H1 (cell line): Measurements from ENCODE around the gene PIK3R1. TPM values are rescaled to one million over a fixed set of nuclear protein-coding genes. Genes with fewer than 3 reads are reported as not detected.

Experiments
- CTCF ChIA-PET: fragments of 300-600 bp; sonication (Branson Sonifier 250); formaldehyde crosslinking; loops from one replicate; lab custom pipeline; 2021; ENCODE audit not compliant: partially characterized antibody; lab: Charles Lee
- POLR2A ChIA-PET: fragments of 300-600 bp; sonication (Branson Sonifier 250); formaldehyde crosslinking; loops from one replicate; lab custom pipeline; 2021; ENCODE audit warnings: inconsistent platforms; ENCODE audit not compliant: partially characterized antibody; lab: Charles Lee
- DNase-seq, 2 experiments: peaks; one replicate each; pipeline versions ENCODE4 v3.0.0 to v3.0.0-alpha.2; 2010 to 2022; ENCODE audit warnings: low spot score in 2 of 2, low read depth in 1 of 2, mixed read lengths in 1 of 2
- FAIRE-seq: peaks from 2 replicates; lab custom pipeline; 2011; peaks lifted over from hg19 to GRCh38; lab: Jason Lieb, UNC
- H2AFZ ChIP-seq: 2 replicates; pipeline ENCODE4 v1.8.1; 2012; ENCODE audit warnings: low read length, inconsistent platforms
- H2AK5ac ChIP-seq: 2 replicates; pipeline ENCODE4 v1.6.1; 2013; ENCODE audit warnings: low read depth, low read length
- H2BK120ac ChIP-seq: replicated peaks from 2 replicates; pipeline ENCODE3; 2013; ENCODE audit warnings: low read depth, low read length, inconsistent platforms
- H2BK12ac ChIP-seq: 2 replicates; pipeline ENCODE4 v1.6.1; 2013; ENCODE audit warnings: low read depth, low read length
- H2BK15ac ChIP-seq: 2 replicates; pipeline ENCODE4 v1.6.1; 2013; ENCODE audit warnings: low read length
- H2BK20ac ChIP-seq: 2 replicates; pipeline ENCODE4 v1.6.1; 2013; ENCODE audit warnings: low read length
- H2BK5ac ChIP-seq: 2 replicates; pipeline ENCODE4 v1.6.1; 2013; ENCODE audit warnings: low read depth, low read length
- H3K14ac ChIP-seq: 2 replicates; pipeline ENCODE4 v1.6.1; 2013; ENCODE audit warnings: inconsistent platforms; ENCODE audit not compliant: insufficient read length
- H3K18ac ChIP-seq: 2 replicates; pipeline ENCODE4 v1.6.1; 2013; ENCODE audit warnings: low read length; ENCODE audit errors: extremely low read depth
- H3K23ac ChIP-seq: 2 replicates; pipeline ENCODE4 v1.6.1; 2013; ENCODE audit warnings: inconsistent platforms; ENCODE audit not compliant: insufficient read length
- H3K23me2 ChIP-seq: 2 replicates; pipeline ENCODE4 v1.6.1; 2013; ENCODE audit warnings: low read depth, low read length
- H3K27ac ChIP-seq: 2 replicates; pipeline ENCODE4 v1.6.1; 2011; ENCODE audit warnings: low read depth, low read length, inconsistent platforms
- H3K27me3 ChIP-seq, 4 experiments: replicated peaks in 1 of 4; 1 replicate in 1 of 4; 2 replicates in 3 of 4; pipeline versions ENCODE4 v1.6.1 to v1.8.1; 2011 to 2013; ENCODE audit warnings: low read length in 3 of 4, mild to moderate bottlenecking in 3 of 4, inconsistent platforms in 2 of 4, mixed read lengths in 2 of 4, moderate library complexity in 1 of 4; ENCODE audit not compliant: control insufficient read depth in 3 of 4, insufficient read depth in 3 of 4; ENCODE audit errors: extremely low read depth in 1 of 4
- H3K36me3 ChIP-seq, 4 experiments: 2 replicates each; pipeline versions ENCODE4 v1.6.1 to v1.8.1; 2011 to 2013; ENCODE audit warnings: mild to moderate bottlenecking in 4 of 4, low read length in 3 of 4, moderate library complexity in 2 of 4, control low read depth in 1 of 4, inconsistent platforms in 1 of 4; ENCODE audit not compliant: insufficient read depth in 4 of 4, control insufficient read depth in 2 of 4
- H3K4ac ChIP-seq: replicated peaks from 2 replicates; pipeline ENCODE3; 2013; ENCODE audit warnings: low read length, low read depth, mixed read lengths, inconsistent platforms; ENCODE audit not compliant: insufficient read length
- H3K4me1 ChIP-seq, 4 experiments: replicated peaks in 1 of 4; 1 replicate in 1 of 4; 2 replicates in 3 of 4; pipeline versions ENCODE4 v1.6.1 to v1.8.1; 2011 to 2013; ENCODE audit warnings: low read length in 3 of 4, inconsistent platforms in 2 of 4, mixed read lengths in 1 of 4; ENCODE audit not compliant: insufficient read depth in 4 of 4, control insufficient read depth in 3 of 4
- H3K4me2 ChIP-seq, 2 experiments: 2 replicates each; pipeline versions ENCODE4 v1.6.1 to v1.8.1; 2011 to 2013; ENCODE audit warnings: low read depth in 2 of 2, low read length in 2 of 2, control low read depth in 1 of 2, inconsistent platforms in 1 of 2, mild to moderate bottlenecking in 1 of 2; ENCODE audit not compliant: insufficient read depth in 1 of 2
- H3K4me3 ChIP-seq, 4 experiments: fragments of 200-600, 300-600 bp in 1 of 4; sonication (generic), shearing (Covaris generic), sonication (Bioruptor Twin) in 1 of 4; 2 replicates each; pipeline versions ENCODE4 v1.5.1 to v1.8.1; 2011 to 2016; ENCODE audit warnings: low read length in 4 of 4, low read depth in 3 of 4, control low read depth in 2 of 4, inconsistent platforms in 2 of 4, mild to moderate bottlenecking in 2 of 4, mixed read lengths in 1 of 4, moderate library complexity in 1 of 4; ENCODE audit not compliant: insufficient read depth in 2 of 4; ENCODE audit errors: extremely low read depth in 1 of 4
- H3K56ac ChIP-seq: replicated peaks from 2 replicates; pipeline ENCODE3; 2013; ENCODE audit warnings: low read depth, mild to moderate bottlenecking, mixed read lengths, low read length, inconsistent platforms; ENCODE audit not compliant: insufficient read length
- H3K79me1 ChIP-seq: 2 replicates; pipeline ENCODE4 v1.6.1; 2013; ENCODE audit warnings: low read depth, low read length, control low read depth
- H3K79me2 ChIP-seq, 2 experiments: 2 replicates each; pipeline versions ENCODE4 v1.6.1 to v1.8.1; 2012 to 2013; ENCODE audit warnings: low read length in 2 of 2, mild to moderate bottlenecking in 2 of 2, inconsistent platforms in 1 of 2; ENCODE audit not compliant: insufficient read depth in 2 of 2, control insufficient read depth in 1 of 2
- H3K9ac ChIP-seq, 4 experiments: replicated peaks in 1 of 4; 1 replicate in 1 of 4; 2 replicates in 3 of 4; pipeline versions ENCODE4 v1.6.1 to v1.8.1; 2011 to 2013; ENCODE audit warnings: low read depth in 3 of 4, low read length in 3 of 4, control low read depth in 2 of 4, mild to moderate bottlenecking in 2 of 4, moderate library complexity in 2 of 4, inconsistent platforms in 1 of 4; ENCODE audit errors: extremely low read depth in 1 of 4
- H3K9me3 ChIP-seq, 2 experiments: 2 replicates each; pipeline versions ENCODE4 v1.6.1 to v1.8.1; 2012 to 2013; ENCODE audit warnings: mild to moderate bottlenecking in 2 of 2, moderate library complexity in 2 of 2, control low read depth in 1 of 2, inconsistent platforms in 1 of 2, low read depth in 1 of 2, low read length in 1 of 2, mixed read lengths in 1 of 2; ENCODE audit not compliant: insufficient read depth in 2 of 2
- H4K20me1 ChIP-seq, 2 experiments: replicated peaks in 1 of 2; 2 replicates each; pipeline versions ENCODE3 to v1.8.1; 2011 to 2013; ENCODE audit warnings: inconsistent platforms in 2 of 2, low read length in 2 of 2, mild to moderate bottlenecking in 1 of 2; ENCODE audit not compliant: insufficient read depth in 2 of 2, control insufficient read depth in 1 of 2
- H4K5ac ChIP-seq: 2 replicates; pipeline ENCODE4 v1.6.1; 2013; ENCODE audit warnings: low read length, low read depth, mixed read lengths, inconsistent platforms; ENCODE audit not compliant: insufficient read length
- H4K8ac ChIP-seq: 2 replicates; pipeline ENCODE4 v1.8.0; 2013; ENCODE audit warnings: mild to moderate bottlenecking, moderate library complexity, low read length, inconsistent platforms; ENCODE audit not compliant: insufficient read depth; ENCODE audit errors: extremely low read depth
- H4K91ac ChIP-seq: replicated peaks from 2 replicates; pipeline ENCODE3; 2013; ENCODE audit warnings: low read length, mixed read lengths, inconsistent platforms; ENCODE audit not compliant: insufficient read length
- CBX8 ChIP-seq: fragments of 300-800, 300-1000 bp; sonication (generic); IDR thresholded peaks from 2 replicates; pipeline ENCODE4 v1.7.1; 2016; ENCODE audit warnings: low read depth, low read length, borderline replicate concordance
- CEBPB ChIP-seq: IDR thresholded peaks from 2 replicates; pipeline ENCODE4 v1.6.1; 2012; ENCODE audit warnings: low read depth, low read length
- CREB1 ChIP-seq: IDR thresholded peaks from 2 replicates; pipeline ENCODE4 v1.6.1; 2012; ENCODE audit warnings: inconsistent platforms
- CTBP2 ChIP-seq: IDR thresholded peaks from 2 replicates; pipeline ENCODE4 v1.7.0; 2011; ENCODE audit warnings: borderline replicate concordance, mild to moderate bottlenecking, moderate library complexity, mixed read lengths, low read length; ENCODE audit not compliant: insufficient read depth, insufficient read length
- EGR1 ChIP-seq: IDR thresholded peaks from 2 replicates; pipeline ENCODE4 v1.6.1; 2011; ENCODE audit warnings: low read depth, low read length, borderline replicate concordance
- GABPA ChIP-seq: IDR thresholded peaks from 2 replicates; pipeline ENCODE4 v1.6.1; 2011; ENCODE audit warnings: mild to moderate bottlenecking, low read length, moderate library complexity, borderline replicate concordance; ENCODE audit not compliant: insufficient read depth
- MAX ChIP-seq: IDR thresholded peaks from 2 replicates; pipeline ENCODE4 v1.6.1; 2012; ENCODE audit warnings: inconsistent platforms
- PHF8 ChIP-seq: fragments of 200-600 bp; sonication (generic); conservative IDR thresholded peaks from 2 replicates; pipeline ENCODE4 v1.7.1; 2012; ENCODE audit warnings: low read depth, mild to moderate bottlenecking, inconsistent platforms, low read length, moderate library complexity
- SIRT6 ChIP-seq: IDR thresholded peaks from one replicate; pipeline ENCODE4 v1.7.1; 2012; ENCODE audit warnings: low read length, inconsistent platforms
- SP2 ChIP-seq: IDR thresholded peaks from 2 replicates; pipeline ENCODE4 v1.6.1; 2012; ENCODE audit warnings: mild to moderate bottlenecking, low read length, inconsistent platforms
- SP4 ChIP-seq: IDR thresholded peaks from 2 replicates; pipeline ENCODE4 v1.6.1; 2012; ENCODE audit warnings: low read length, inconsistent platforms
- SUZ12 ChIP-seq: fragments of 200-600 bp; sonication (generic); IDR thresholded peaks from 2 replicates; pipeline ENCODE4 v1.6.1; 2012; ENCODE audit warnings: mild to moderate bottlenecking, inconsistent platforms, low read length, moderate library complexity, mixed read lengths
- TCF12 ChIP-seq: IDR thresholded peaks from 2 replicates; pipeline ENCODE4 v1.6.1; 2011; ENCODE audit warnings: low read depth, mild to moderate bottlenecking, low read length
- TEAD4 ChIP-seq: IDR thresholded peaks from 2 replicates; pipeline ENCODE4 v1.6.1; 2012; ENCODE audit warnings: low read depth, low read length, inconsistent platforms, mixed read lengths
- WGBS, 2 experiments: shearing (Covaris generic) in 1 of 2; methylation state at CpG; one replicate each; pipeline versions ENCODE4 v1.1.6 to v1.1.7; 2013 to 2015; ENCODE audit warnings: low lambda C conversion rate in 2 of 2, mixed read lengths in 2 of 2, inconsistent platforms in 1 of 2, low coverage in 1 of 2, missing lambda C conversion rate in 1 of 2; ENCODE audit not compliant: insufficient replicate concordance in 2 of 2, insufficient coverage in 1 of 2, insufficient read length in 1 of 2; ENCODE audit errors: extremely low coverage in 1 of 2, missing lambda C conversion rate in 1 of 2; 5-methylcytosine and 5-hydroxymethylcytosine counted together
- polyA plus RNA-seq, 7 experiments: library from polyadenylated mRNA; depleted of rRNA in 3 of 7; stranded (reverse) in 5 of 7; unstranded in 2 of 7; fragments of >200 nt in 5 of 7; fragments of 200-250 nt in 2 of 7; gene quantifications; 1 replicate in 5 of 7; 2 replicates in 1 of 7; 4 replicates in 1 of 7; pipeline versions ENCODE4 v1.2.1 to v1.2.3, GENCODE V29; 2011 to 2013; ENCODE audit warnings: missing spikeins in 2 of 7, mixed read lengths in 2 of 7
- total RNA-seq: library from RNA; stranded (reverse); fragmentation: NEBNext Ultra II Directional; extraction: Animal tissue kit (Norgen Biotek cat#: 25700); gene quantifications from 2 replicates; pipeline ENCODE4 v1.2.1, GENCODE V29; 2021

PIK3R1 gene
- total and polyA plus RNA-seq, 2 of the 8 experiments (the other 6 are each of a cell fraction or from before 2014, with no cell fraction given) = 2.3 to 13.7 TPM

GRCh38 chr5:68257210-68257609 is 41.7 kb downstream of the PIK3R1 start:
- no peak for FAIRE-seq
- H3K36me3 ChIP-seq = no peaks in the 10 kb centered on the region

More at GRCh38 chr5:68257210-68257609, 41.7 kb downstream of the PIK3R1 start:
- no peaks in the 10 kb centered on the region for H3K79me2 ChIP-seq
- no peak for DNase-seq
- no peak overlapping the region for H3K18ac ChIP-seq
- no peak overlapping the region for H3K23ac ChIP-seq
- H3K4me2 ChIP-seq = no peak overlapping the region
- H3K23me2 ChIP-seq = no peaks in the 10 kb centered on the region
- WGBS, 2 experiments = 89% methylated on average over 3 of the region's 3 CpGs; no CpG with 5 or more reads in 1 of the 2 experiments
- H2BK15ac ChIP-seq = no peak overlapping the region
- TF ChIP-seq EGR1 (no peak), CEBPB (no peak), CTBP2 (no peak), SP2 (no peak), CREB1 (no peak), MAX (no peak), TEAD4 (no peak), CBX8 (no peak), PHF8 (no peak), SIRT6 (no peak), SP4 (no peak), TCF12 (no peak), GABPA (no peak), SUZ12 (no peak)
- H3K79me1 ChIP-seq = no peaks in the 10 kb centered on the region
- H4K20me1 ChIP-seq = no peaks in the 10 kb centered on the region
- H4K91ac ChIP-seq = no peak overlapping the region
- no peaks in the 10 kb centered on the region for H3K9me3 ChIP-seq
- no peak overlapping the region for H2BK5ac ChIP-seq
- no peak overlapping the region for H4K8ac ChIP-seq
- H3K4me1 ChIP-seq = no peaks in the 10 kb centered on the region; a peak in 1 of 7 replicates
- H3K27me3 ChIP-seq = no peaks in the 10 kb centered on the region
- H3K14ac ChIP-seq = no peak overlapping the region
- H2AFZ ChIP-seq = no peak overlapping the region
- H4K5ac ChIP-seq = no peak overlapping the region
- H3K9ac ChIP-seq = no peak overlapping the region
- CTCF ChIA-PET = interaction anchor here (1.3 to 1.4 kb wide), 2 partner anchors 14 to 1011 kb away, joined by 3 to 4 read pairs; no protein-coding TSS in a partner anchor
- H3K4me3 ChIP-seq = no peak overlapping the region
- H2BK20ac ChIP-seq = no peak overlapping the region
- POLR2A ChIA-PET = no interaction called here
- H2AK5ac ChIP-seq = no peak overlapping the region
- H2BK12ac ChIP-seq = no peak overlapping the region
- H3K56ac ChIP-seq = no peak overlapping the region
- H3K27ac ChIP-seq = no peak overlapping the region
- no peak overlapping the region for H2BK120ac ChIP-seq
- no peak overlapping the region for H3K4ac ChIP-seq
